Tibial nerve (tissue), 3 donors: ENCODE results near the gene E2F2.

Experiments used
- CTCF ChIP-seq, 5 experiments: fragments of 200-600 bp in 3 of 5; fragments of 450-650 bp in 2 of 5; sonication (generic) in 3 of 5; IDR thresholded peaks; one replicate each; pipeline ENCODE4 v1.5.1; 2016 to 2019; ENCODE audit warnings: antibody characterized with exemption in 5 of 5, mild to moderate bottlenecking in 3 of 5, moderate library complexity in 2 of 5
- POLR2A ChIP-seq, 2 donors: fragments of 450-650 bp; IDR thresholded peaks; one replicate each; pipeline ENCODE4 v1.6.1; 2017; ENCODE audit warnings: antibody characterized with exemption in 2 of 2, mild to moderate bottlenecking in 2 of 2, moderate library complexity in 2 of 2

- TF ChIP-seq CTCF (IDR thresholded peaks at IDR 0.05) (no peak), POLR2A (IDR thresholded peaks at IDR 0.05) (no peak)
Observed at GRCh38 chr1:23577056-23578004, 46.3 kb upstream of the E2F2 start.
